Testis (tissue), 3 donors: ENCODE measurements around the gene FGF9. TPM values are rescaled to one million over a fixed set of nuclear protein-coding genes. Genes with fewer than 3 reads are reported as not detected.

Experiments used
- DNase-seq: peaks from one replicate; pipeline ENCODE4 v3.0.0-alpha.2; 2019
- H3K27ac ChIP-seq, 2 donors: fragments of 200-600 bp; sonication (generic); one replicate each; pipeline ENCODE4 v1.5.1; 2019
- H3K27me3 ChIP-seq: fragments of 200-600 bp; sonication (generic); one replicate; pipeline ENCODE4 v1.5.1; 2019
- H3K36me3 ChIP-seq: fragments of 200-600 bp; sonication (generic); one replicate; pipeline ENCODE4 v1.5.1; 2017; ENCODE audit warnings: low read depth; ENCODE audit errors: missing control alignments
- H3K4me1 ChIP-seq: fragments of 200-600 bp; sonication (generic); one replicate; pipeline ENCODE4 v1.5.1; 2019
- H3K4me3 ChIP-seq, 2 donors: fragments of 200-600 bp; sonication (generic); one replicate each; pipeline ENCODE4 v1.5.1; 2017 to 2019
- H3K9me3 ChIP-seq: fragments of 200-600 bp; sonication (generic); one replicate; pipeline ENCODE4 v1.5.1; 2017
- POLR2A ChIP-seq: fragments of 450-650 bp; IDR thresholded peaks from one replicate; pipeline ENCODE4 v1.6.1; 2017; ENCODE audit warnings: antibody characterized with exemption, mild to moderate bottlenecking, moderate library complexity
- WGBS, 2 donors: methylation state at CpG; one replicate each; pipeline ENCODE4 v1.1.5; 2018; 5-methylcytosine and 5-hydroxymethylcytosine counted together
- intact Hi-C: fragments of 100-400 bp; cut with DNase I; formaldehyde crosslinking; loops from one replicate; pipeline ENCODE4 v1.15.1; 2023; ENCODE audit warnings: low total_unique reads
- polyA plus RNA-seq: library from polyadenylated mRNA; stranded (reverse); fragments of 350-450 nt; fragmentation: Illumina TruSeq; extraction: RNeasy Lipid Tissue Mini Kit (QIAGEN cat#74804); gene quantifications from one replicate; pipeline ENCODE4 v1.2.3, GENCODE V29; 2014; ENCODE audit warnings: low read depth, low replicate concordance; ENCODE audit not compliant: insufficient read depth
- total RNA-seq, 2 donors: library from RNA; depleted of rRNA; stranded (reverse); fragments of >200 nt; gene quantifications; one replicate each; pipeline ENCODE4 v1.2.3, GENCODE V29; 2016
- TF ChIP-seq, protein P1 (sequence below), 3 experiments: fragments of 450-650 bp in 2 of 3; fragments of 200-600 bp in 1 of 3; sonication (generic) in 1 of 3; IDR thresholded peaks; one replicate each; pipeline ENCODE4 v1.5.1; 2016 to 2019; ENCODE audit warnings: antibody characterized with exemption in 3 of 3, mild to moderate bottlenecking in 2 of 3, moderate library complexity in 1 of 3

Gene FGF9
- total and polyA plus RNA-seq, 3 donors from 2014 or later = 0.79 to 4.3 (median 1.5) TPM

DNA sequence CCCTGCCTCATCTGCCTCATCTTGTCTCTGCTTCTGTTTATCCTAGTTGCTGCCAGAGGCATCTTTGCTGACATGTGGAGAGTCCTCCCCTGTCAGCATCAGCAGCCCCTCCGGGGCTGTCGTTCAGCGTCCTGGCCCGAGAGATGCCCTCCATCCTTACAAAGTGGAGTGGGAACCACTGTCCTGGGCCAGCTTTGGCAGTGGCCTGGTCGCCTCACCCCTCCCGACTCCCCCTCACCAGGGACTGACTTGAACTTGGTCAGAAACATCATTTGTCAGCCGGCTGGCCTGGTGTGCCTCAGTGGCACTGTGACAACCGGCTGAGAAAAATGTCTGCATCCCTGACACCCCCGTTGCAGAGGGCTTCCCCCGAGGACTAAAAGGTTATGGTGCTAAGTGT, 20.6 kb downstream of the FGF9 start:
- no peak overlapping the region for H3K27ac ChIP-seq
- DNase-seq = no peak
- 84 to 93% methylated on average over 9 to 10 of the region's 10 CpGs for WGBS, 2 donors
- H3K4me1 ChIP-seq = no peaks in the 10 kb centered on the region
- no peaks in the 10 kb centered on the region for H3K9me3 ChIP-seq
- no peaks in the 10 kb centered on the region for H3K36me3 ChIP-seq
- H3K27me3 ChIP-seq = no peaks in the 10 kb centered on the region
- intact Hi-C loops = no loop called here
- no peak overlapping the region for H3K4me3 ChIP-seq
- TF ChIP-seq, protein P1, sequence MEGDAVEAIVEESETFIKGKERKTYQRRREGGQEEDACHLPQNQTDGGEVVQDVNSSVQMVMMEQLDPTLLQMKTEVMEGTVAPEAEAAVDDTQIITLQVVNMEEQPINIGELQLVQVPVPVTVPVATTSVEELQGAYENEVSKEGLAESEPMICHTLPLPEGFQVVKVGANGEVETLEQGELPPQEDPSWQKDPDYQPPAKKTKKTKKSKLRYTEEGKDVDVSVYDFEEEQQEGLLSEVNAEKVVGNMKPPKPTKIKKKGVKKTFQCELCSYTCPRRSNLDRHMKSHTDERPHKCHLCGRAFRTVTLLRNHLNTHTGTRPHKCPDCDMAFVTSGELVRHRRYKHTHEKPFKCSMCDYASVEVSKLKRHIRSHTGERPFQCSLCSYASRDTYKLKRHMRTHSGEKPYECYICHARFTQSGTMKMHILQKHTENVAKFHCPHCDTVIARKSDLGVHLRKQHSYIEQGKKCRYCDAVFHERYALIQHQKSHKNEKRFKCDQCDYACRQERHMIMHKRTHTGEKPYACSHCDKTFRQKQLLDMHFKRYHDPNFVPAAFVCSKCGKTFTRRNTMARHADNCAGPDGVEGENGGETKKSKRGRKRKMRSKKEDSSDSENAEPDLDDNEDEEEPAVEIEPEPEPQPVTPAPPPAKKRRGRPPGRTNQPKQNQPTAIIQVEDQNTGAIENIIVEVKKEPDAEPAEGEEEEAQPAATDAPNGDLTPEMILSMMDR (IDR thresholded peaks at IDR 0.05) = no peak
- TF ChIP-seq POLR2A = no peak

DNA sequence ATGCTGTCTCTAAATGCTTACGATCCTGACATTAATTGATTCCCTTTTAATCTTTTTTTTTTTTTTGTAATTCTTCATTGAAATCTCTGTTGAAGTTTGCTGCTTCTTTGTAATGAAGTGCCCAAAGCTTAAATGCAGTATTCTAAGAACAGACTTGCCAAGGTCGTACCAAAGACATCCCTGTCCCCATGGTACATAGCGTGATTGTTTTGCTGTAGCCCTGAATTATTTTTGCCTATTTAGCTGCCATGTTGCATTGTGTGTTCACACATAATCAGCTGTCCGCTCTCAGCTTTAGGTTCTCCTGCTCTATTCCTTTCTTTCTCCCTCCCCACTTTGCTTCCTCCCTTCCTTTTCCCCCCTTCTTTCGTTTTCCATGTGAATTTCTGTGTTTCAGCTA, 21.1 kb downstream of the FGF9 start:
- Histone ChIP-seq H3K27me3 (no peaks in the 10 kb centered on the region), H3K27ac (no peak overlapping the region), H3K36me3 (no peaks in the 10 kb centered on the region), H3K9me3 (no peaks in the 10 kb centered on the region), H3K4me3 (no peak overlapping the region), H3K4me1 (no peaks in the 10 kb centered on the region)
- WGBS, 2 donors = 73 to 84% methylated on average over 5 of the region's 5 CpGs
- no peak for DNase-seq
- TF ChIP-seq POLR2A = no peak
- TF ChIP-seq, protein P1 (IDR thresholded peaks at IDR 0.05) = no peak
- intact Hi-C loops = no loop called here

DNA sequence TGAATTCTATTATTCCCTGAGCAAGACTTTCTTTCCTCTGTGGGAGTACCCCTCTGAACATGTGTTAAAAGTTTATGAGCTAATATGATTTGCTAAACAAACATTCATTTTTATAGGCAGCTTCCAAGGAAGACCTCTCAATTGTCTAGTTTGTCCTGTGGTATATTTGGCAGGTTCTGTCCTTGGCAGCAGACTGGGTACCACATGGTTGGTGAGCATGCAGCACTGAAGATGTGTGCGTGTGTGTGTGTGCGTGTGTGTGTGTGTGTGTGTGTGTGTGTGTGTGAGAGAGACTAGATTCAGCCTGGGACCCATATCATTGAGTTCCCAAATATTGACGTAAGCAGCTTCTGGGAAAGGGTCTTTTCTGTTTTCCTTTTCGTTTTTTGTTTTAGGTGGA, 24.0 kb downstream of the FGF9 start:
- WGBS, 2 donors = 80 to 84% methylated on average over 4 of the region's 4 CpGs
- TF ChIP-seq, protein P1 (IDR thresholded peaks at IDR 0.05) = no peak
- no peak for TF ChIP-seq POLR2A
- Histone ChIP-seq H3K27me3 (no peaks in the 10 kb centered on the region), H3K36me3 (no peaks in the 10 kb centered on the region), H3K9me3 (no peaks in the 10 kb centered on the region), H3K27ac (no peak overlapping the region), H3K4me3 (no peak overlapping the region), H3K4me1 (no peaks in the 10 kb centered on the region)
- intact Hi-C loops = no loop called here
- DNase-seq = no peak

DNA sequence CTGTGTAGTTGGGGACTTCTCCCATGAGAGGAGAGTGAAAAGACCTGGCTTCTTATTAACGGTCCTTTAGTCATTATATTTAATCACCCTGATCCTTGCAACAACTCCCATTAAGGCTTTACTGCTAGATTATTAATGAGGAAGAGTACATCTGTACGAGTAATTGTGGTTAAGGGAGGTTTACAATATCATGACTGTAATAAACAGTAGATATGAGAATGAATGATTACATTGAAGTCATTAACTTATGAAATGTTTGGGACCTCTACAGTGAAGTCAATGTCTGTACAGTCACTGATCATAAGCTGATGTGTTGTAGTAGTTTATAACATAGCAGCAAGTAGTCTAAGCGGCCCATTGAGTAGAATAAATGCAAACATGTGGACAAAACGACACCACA, 24.7 kb downstream of the FGF9 start:
- Histone ChIP-seq H3K36me3 (no peaks in the 10 kb centered on the region), H3K27ac (no peak overlapping the region), H3K9me3 (no peaks in the 10 kb centered on the region), H3K27me3 (no peaks in the 10 kb centered on the region), H3K4me1 (no peaks in the 10 kb centered on the region), H3K4me3 (no peak overlapping the region)
- DNase-seq = no peak
- 64 to 75% methylated on average over 4 of the region's 4 CpGs for WGBS, 2 donors
- TF ChIP-seq POLR2A = no peak
- TF ChIP-seq, protein P1 (IDR thresholded peaks at IDR 0.05) = no peak
- intact Hi-C loops = no loop called here

DNA sequence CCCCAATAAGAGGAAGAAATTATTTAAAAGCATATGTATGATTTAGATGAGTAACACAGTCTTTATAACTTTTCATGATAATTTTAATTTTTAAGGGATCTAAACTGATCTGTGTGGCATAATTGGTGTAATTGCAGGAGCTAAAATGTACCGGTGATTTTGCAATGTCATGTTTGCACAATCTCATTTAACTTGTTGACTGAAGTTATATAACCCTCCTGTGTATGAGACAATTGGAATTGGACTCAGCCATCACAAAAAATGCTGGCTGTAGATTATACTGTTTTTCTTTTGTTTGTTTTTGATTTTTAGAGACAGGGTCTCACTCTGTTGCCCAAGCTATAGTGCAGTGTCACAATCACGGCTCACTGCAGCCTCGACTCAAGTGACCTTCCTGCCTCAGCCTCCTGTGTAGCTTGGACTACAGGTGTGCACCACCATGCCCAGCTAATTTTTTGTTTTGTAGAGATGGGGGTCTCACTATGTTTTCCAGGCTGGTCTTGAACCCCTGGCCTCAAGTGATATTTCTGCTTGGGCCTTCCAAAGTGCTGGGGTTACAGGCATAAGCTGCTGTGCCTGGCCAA, 26.1 kb downstream of the FGF9 start:
- no peaks in the 10 kb centered on the region for H3K36me3 ChIP-seq
- intact Hi-C loops = no loop called here
- no peak for TF ChIP-seq POLR2A
- TF ChIP-seq, protein P1 (IDR thresholded peaks at IDR 0.05) = no peak
- no peaks in the 10 kb centered on the region for H3K4me1 ChIP-seq
- no peak overlapping the region for H3K27ac ChIP-seq
- WGBS, 2 donors = 91 to 94% methylated on average over 3 of the region's 3 CpGs
- no peaks in the 10 kb centered on the region for H3K9me3 ChIP-seq
- no peak overlapping the region for H3K4me3 ChIP-seq
- no peak for DNase-seq
- no peaks in the 10 kb centered on the region for H3K27me3 ChIP-seq
